HCT116 (cell line): ENCODE measurements around the gene STPG2. TPM values are rescaled to one million over a fixed set of nuclear protein-coding genes. Genes with fewer than 3 reads are reported as not detected.

Experiments used
- ATAC-seq: fragments of 200-7000 bp; cut with Tn5 transposase; 2 replicates; pipeline ENCODE4 v1.9.1; 2020; ENCODE audit warnings: mild to moderate bottlenecking, moderate library complexity
- BruUV-seq: library from RNA; stranded (reverse); fragments of 400-500 nt; replicated peaks from 2 replicates; lab custom pipeline; 2021; lab: Mats Ljungman, UMichigan
- CTCF ChIA-PET: fragments of 300-600 bp; sonication (Branson Sonifier 250); formaldehyde crosslinking; loops from one replicate; lab custom pipeline; 2021; ENCODE audit warnings: antibody characterized with exemption; lab: Charles Lee
- POLR2A ChIA-PET: fragments of 300-600, 350-600 bp; sonication (Branson Sonifier 250); formaldehyde crosslinking; loops from one replicate; lab custom pipeline; 2021; ENCODE audit warnings: antibody characterized with exemption; lab: Charles Lee
- RAD21 ChIA-PET, 2 experiments: fragments of 300-600 bp; sonication (Branson Sonifier 250); formaldehyde crosslinking; loops; one replicate each; lab custom pipeline; 2023; ENCODE audit warnings: low total read pairs in 2 of 2; ENCODE audit not compliant: uncharacterized antibody in 2 of 2, unreplicated experiment in 2 of 2, low non-redundant PET in 1 of 2; lab: Charles Lee
- DNase-seq: peaks from one replicate; pipeline ENCODE4 v3.0.0-alpha.2; 2010; ENCODE audit warnings: low read depth, low spot score
- H2AFZ ChIP-seq: fragments of 200-600 bp; shearing (Covaris generic), sonication (generic); 2 replicates; pipeline ENCODE4 v1.6.1; 2017; ENCODE audit warnings: low read depth, mixed run types, mixed read lengths, antibody characterized with exemption, low read length; ENCODE audit not compliant: poor library complexity, severe bottlenecking
- H3K27ac ChIP-seq: 2 replicates; pipeline ENCODE4 v1.5.1; 2012; ENCODE audit warnings: low read depth, low read length
- H3K27me3 ChIP-seq: fragments of 200-600 bp; sonication (generic); 2 replicates; pipeline ENCODE4 v1.6.1; 2016; ENCODE audit warnings: mixed run types, low read length, mixed read lengths; ENCODE audit not compliant: insufficient read depth
- H3K36me3 ChIP-seq, 2 experiments: fragments of 200-500 bp in 1 of 2; fragments of 200-600 bp in 1 of 2; sonication (Bioruptor generic) in 1 of 2; sonication (generic) in 1 of 2; 2 replicates each; pipeline versions ENCODE4 v1.5.1 to v1.6.1; 2014 to 2016; ENCODE audit warnings: low read length in 2 of 2, inconsistent platforms in 1 of 2, mixed read lengths in 1 of 2, mixed run types in 1 of 2; ENCODE audit not compliant: insufficient read depth in 2 of 2, control insufficient read depth in 1 of 2
- H3K4me1 ChIP-seq, 2 experiments: fragments of 200-600 bp in 1 of 2; sonication (generic) in 1 of 2; 2 replicates each; pipeline versions ENCODE4 v1.5.1 to v1.6.1; 2012 to 2017; ENCODE audit warnings: low read length in 2 of 2, inconsistent platforms in 1 of 2, mild to moderate bottlenecking in 1 of 2, mixed read lengths in 1 of 2, mixed run types in 1 of 2, moderate library complexity in 1 of 2; ENCODE audit not compliant: insufficient read depth in 2 of 2, control insufficient read depth in 1 of 2
- H3K4me2 ChIP-seq: fragments of 200-600 bp; sonication (generic); 2 replicates; pipeline ENCODE4 v1.6.1; 2017; ENCODE audit warnings: mixed run types, low read length, mixed read lengths
- H3K4me3 ChIP-seq, 2 experiments: fragments of 200-600 bp in 1 of 2; sonication (generic) in 1 of 2; replicated peaks in 1 of 2; 2 replicates each; pipeline ENCODE4 v1.5.1; 2011 to 2016; ENCODE audit warnings: low read length in 2 of 2, control low read depth in 1 of 2, low read depth in 1 of 2, mild to moderate bottlenecking in 1 of 2, mixed read lengths in 1 of 2, mixed run types in 1 of 2
- H3K79me2 ChIP-seq: fragments of 200-600 bp; sonication (generic); 2 replicates; pipeline ENCODE4 v1.6.1; 2017; ENCODE audit warnings: mild to moderate bottlenecking, mixed run types, low read length, moderate library complexity, mixed read lengths; ENCODE audit not compliant: insufficient read depth
- H3K9ac ChIP-seq: fragments of 200-600 bp; sonication (generic); 2 replicates; pipeline ENCODE4 v1.6.1; 2016; ENCODE audit warnings: low read length, mixed read lengths
- H3K9me2 ChIP-seq: fragments of 200-600 bp; sonication (generic), shearing (Covaris generic); 2 replicates; pipeline ENCODE4 v1.6.1; 2017; ENCODE audit warnings: mixed run types, mild to moderate bottlenecking, moderate library complexity; ENCODE audit not compliant: insufficient read depth
- H3K9me3 ChIP-seq, 2 experiments: fragments of 200-500 bp in 1 of 2; fragments of 200-600 bp in 1 of 2; sonication (Bioruptor generic) in 1 of 2; sonication (generic) in 1 of 2; 2 replicates each; pipeline ENCODE4 v1.6.1; 2014 to 2017; ENCODE audit warnings: low read length in 2 of 2, mixed read lengths in 2 of 2, inconsistent platforms in 1 of 2, low read depth in 1 of 2, mild to moderate bottlenecking in 1 of 2, mixed run types in 1 of 2, moderate library complexity in 1 of 2; ENCODE audit not compliant: control insufficient read depth in 1 of 2, insufficient read depth in 1 of 2
- H4K20me1 ChIP-seq: fragments of 200-600 bp; sonication (generic), shearing (Covaris generic); 2 replicates; pipeline ENCODE4 v1.6.1; 2017; ENCODE audit warnings: mixed run types, mild to moderate bottlenecking, moderate library complexity; ENCODE audit not compliant: insufficient read depth
- CBX3 ChIP-seq: IDR thresholded peaks from 2 replicates; pipeline ENCODE4 v1.6.1; 2012; ENCODE audit warnings: low read depth
- CEBPB ChIP-seq: IDR thresholded peaks from 2 replicates; pipeline ENCODE4 v1.6.1; 2012; ENCODE audit warnings: low read depth
- EZH2 ChIP-seq: fragments of 200-600 bp; sonication (generic); IDR thresholded peaks from 2 replicates; pipeline ENCODE4 v1.6.1; 2017; ENCODE audit warnings: antibody characterized with exemption, mixed run types
- EZH2phosphoT487 ChIP-seq: fragments of 200-600 bp; IDR thresholded peaks from 2 replicates; pipeline ENCODE4 v1.6.1; 2018; ENCODE audit warnings: antibody characterized with exemption, borderline replicate concordance
- JUND ChIP-seq: IDR thresholded peaks from 2 replicates; pipeline ENCODE4 v1.6.1; 2012
- POLR2A ChIP-seq: IDR thresholded peaks from 2 replicates; pipeline ENCODE4 v1.7.0; 2011; ENCODE audit warnings: borderline replicate concordance; ENCODE audit not compliant: insufficient read depth, insufficient read length; ENCODE audit errors: extremely low read depth
- POLR2AphosphoS5 ChIP-seq: IDR thresholded peaks from 2 replicates; pipeline ENCODE4 v1.6.1; 2011; ENCODE audit warnings: mild to moderate bottlenecking, low read depth, low read length, moderate library complexity
- RAD21 ChIP-seq: IDR thresholded peaks from 2 replicates; pipeline ENCODE4 v1.6.1; 2012; ENCODE audit warnings: low read depth, mild to moderate bottlenecking
- SIN3A ChIP-seq: IDR thresholded peaks from 2 replicates; pipeline ENCODE4 v1.6.1; 2012; ENCODE audit warnings: low read depth
- ZNF274 ChIP-seq: fragments of 200-500 bp; sonication (Bioruptor generic); IDR thresholded peaks from 2 replicates; pipeline ENCODE4 v1.6.1; 2014; ENCODE audit warnings: mild to moderate bottlenecking, low read depth, low read length, inconsistent platforms
- intact Hi-C: fragments of 100-400 bp; cut with micrococcal nuclease; formaldehyde crosslinking; loops from 2 replicates; pipeline ENCODE4 v1.10.0; 2022
- total RNA-seq: library from RNA; stranded (reverse); gene quantifications from one replicate; pipeline ENCODE4 v1.2.1, GENCODE V29; 2021; ENCODE audit not compliant: unreplicated experiment
- TF ChIP-seq, protein P1 (sequence below): IDR thresholded peaks from 2 replicates; pipeline ENCODE4 v1.6.1; 2012
- TF ChIP-seq, protein P2 (sequence below): IDR thresholded peaks from 2 replicates; pipeline ENCODE4 v1.6.1; 2012; ENCODE audit warnings: low read depth
- TF ChIP-seq, protein P3 (sequence below), 3 experiments: fragments of 200-600 bp in 1 of 3; sonication (generic) in 1 of 3; IDR thresholded peaks in 2 of 3; conservative IDR thresholded peaks in 1 of 3; 2 replicates each; pipeline ENCODE4 v1.5.1; 2012 to 2017; ENCODE audit warnings: low read depth in 2 of 3, low read length in 2 of 3, antibody characterized with exemption in 1 of 3, borderline replicate concordance in 1 of 3, control low read depth in 1 of 3, mild to moderate bottlenecking in 1 of 3, mixed read lengths in 1 of 3, mixed run types in 1 of 3, moderate library complexity in 1 of 3; ENCODE audit not compliant: insufficient read depth in 1 of 3
- TF ChIP-seq, protein P4 (sequence below): IDR thresholded peaks from 2 replicates; pipeline ENCODE4 v1.6.1; 2011; ENCODE audit warnings: mild to moderate bottlenecking, low read length, moderate library complexity; ENCODE audit not compliant: insufficient replicate concordance; ENCODE audit errors: extremely low read depth

Gene STPG2
- total RNA-seq, 1 experiment from 2014 or later, result not detected

GRCh38 chr4:97851115-97851514 is 292.2 kb downstream of the STPG2 start:
- no peaks in the 10 kb centered on the region for H3K27me3 ChIP-seq
- no peak overlapping the region for H3K4me3 ChIP-seq
- H3K79me2 ChIP-seq, result no peaks in the 10 kb centered on the region
- H3K4me1 ChIP-seq, result no peaks in the 10 kb centered on the region
- no peak overlapping the region for H3K9ac ChIP-seq
- no peak for DNase-seq
- POLR2A ChIA-PET, result no interaction called here
- no peak overlapping the region for H3K4me2 ChIP-seq
- CTCF ChIA-PET, result no interaction called here
- TF ChIP-seq, protein P1, sequence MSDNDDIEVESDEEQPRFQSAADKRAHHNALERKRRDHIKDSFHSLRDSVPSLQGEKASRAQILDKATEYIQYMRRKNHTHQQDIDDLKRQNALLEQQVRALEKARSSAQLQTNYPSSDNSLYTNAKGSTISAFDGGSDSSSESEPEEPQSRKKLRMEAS, result no peak
- TF ChIP-seq, protein P2, sequence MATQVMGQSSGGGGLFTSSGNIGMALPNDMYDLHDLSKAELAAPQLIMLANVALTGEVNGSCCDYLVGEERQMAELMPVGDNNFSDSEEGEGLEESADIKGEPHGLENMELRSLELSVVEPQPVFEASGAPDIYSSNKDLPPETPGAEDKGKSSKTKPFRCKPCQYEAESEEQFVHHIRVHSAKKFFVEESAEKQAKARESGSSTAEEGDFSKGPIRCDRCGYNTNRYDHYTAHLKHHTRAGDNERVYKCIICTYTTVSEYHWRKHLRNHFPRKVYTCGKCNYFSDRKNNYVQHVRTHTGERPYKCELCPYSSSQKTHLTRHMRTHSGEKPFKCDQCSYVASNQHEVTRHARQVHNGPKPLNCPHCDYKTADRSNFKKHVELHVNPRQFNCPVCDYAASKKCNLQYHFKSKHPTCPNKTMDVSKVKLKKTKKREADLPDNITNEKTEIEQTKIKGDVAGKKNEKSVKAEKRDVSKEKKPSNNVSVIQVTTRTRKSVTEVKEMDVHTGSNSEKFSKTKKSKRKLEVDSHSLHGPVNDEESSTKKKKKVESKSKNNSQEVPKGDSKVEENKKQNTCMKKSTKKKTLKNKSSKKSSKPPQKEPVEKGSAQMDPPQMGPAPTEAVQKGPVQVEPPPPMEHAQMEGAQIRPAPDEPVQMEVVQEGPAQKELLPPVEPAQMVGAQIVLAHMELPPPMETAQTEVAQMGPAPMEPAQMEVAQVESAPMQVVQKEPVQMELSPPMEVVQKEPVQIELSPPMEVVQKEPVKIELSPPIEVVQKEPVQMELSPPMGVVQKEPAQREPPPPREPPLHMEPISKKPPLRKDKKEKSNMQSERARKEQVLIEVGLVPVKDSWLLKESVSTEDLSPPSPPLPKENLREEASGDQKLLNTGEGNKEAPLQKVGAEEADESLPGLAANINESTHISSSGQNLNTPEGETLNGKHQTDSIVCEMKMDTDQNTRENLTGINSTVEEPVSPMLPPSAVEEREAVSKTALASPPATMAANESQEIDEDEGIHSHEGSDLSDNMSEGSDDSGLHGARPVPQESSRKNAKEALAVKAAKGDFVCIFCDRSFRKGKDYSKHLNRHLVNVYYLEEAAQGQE, result no peak
- TF ChIP-seq, protein P3, sequence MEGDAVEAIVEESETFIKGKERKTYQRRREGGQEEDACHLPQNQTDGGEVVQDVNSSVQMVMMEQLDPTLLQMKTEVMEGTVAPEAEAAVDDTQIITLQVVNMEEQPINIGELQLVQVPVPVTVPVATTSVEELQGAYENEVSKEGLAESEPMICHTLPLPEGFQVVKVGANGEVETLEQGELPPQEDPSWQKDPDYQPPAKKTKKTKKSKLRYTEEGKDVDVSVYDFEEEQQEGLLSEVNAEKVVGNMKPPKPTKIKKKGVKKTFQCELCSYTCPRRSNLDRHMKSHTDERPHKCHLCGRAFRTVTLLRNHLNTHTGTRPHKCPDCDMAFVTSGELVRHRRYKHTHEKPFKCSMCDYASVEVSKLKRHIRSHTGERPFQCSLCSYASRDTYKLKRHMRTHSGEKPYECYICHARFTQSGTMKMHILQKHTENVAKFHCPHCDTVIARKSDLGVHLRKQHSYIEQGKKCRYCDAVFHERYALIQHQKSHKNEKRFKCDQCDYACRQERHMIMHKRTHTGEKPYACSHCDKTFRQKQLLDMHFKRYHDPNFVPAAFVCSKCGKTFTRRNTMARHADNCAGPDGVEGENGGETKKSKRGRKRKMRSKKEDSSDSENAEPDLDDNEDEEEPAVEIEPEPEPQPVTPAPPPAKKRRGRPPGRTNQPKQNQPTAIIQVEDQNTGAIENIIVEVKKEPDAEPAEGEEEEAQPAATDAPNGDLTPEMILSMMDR (IDR thresholded peaks at IDR 0.05 in 2 of 3, conservative IDR thresholded peaks at IDR 0.05 in 1 of 3; ENCODE audit: borderline replicate concordance in 1 of 3, insufficient read depth in 1 of 3, low read depth in 2 of 3, low read length in 2 of 3), result no peak
- TF ChIP-seq JUND (no peak), EZH2 (no peak), POLR2AphosphoS5 (no peak), SIN3A (no peak), CEBPB (no peak), POLR2A (no peak), EZH2phosphoT487 (no peak), CBX3 (no peak), RAD21 (no peak), ZNF274 (no peak)
- TF ChIP-seq, protein P4, sequence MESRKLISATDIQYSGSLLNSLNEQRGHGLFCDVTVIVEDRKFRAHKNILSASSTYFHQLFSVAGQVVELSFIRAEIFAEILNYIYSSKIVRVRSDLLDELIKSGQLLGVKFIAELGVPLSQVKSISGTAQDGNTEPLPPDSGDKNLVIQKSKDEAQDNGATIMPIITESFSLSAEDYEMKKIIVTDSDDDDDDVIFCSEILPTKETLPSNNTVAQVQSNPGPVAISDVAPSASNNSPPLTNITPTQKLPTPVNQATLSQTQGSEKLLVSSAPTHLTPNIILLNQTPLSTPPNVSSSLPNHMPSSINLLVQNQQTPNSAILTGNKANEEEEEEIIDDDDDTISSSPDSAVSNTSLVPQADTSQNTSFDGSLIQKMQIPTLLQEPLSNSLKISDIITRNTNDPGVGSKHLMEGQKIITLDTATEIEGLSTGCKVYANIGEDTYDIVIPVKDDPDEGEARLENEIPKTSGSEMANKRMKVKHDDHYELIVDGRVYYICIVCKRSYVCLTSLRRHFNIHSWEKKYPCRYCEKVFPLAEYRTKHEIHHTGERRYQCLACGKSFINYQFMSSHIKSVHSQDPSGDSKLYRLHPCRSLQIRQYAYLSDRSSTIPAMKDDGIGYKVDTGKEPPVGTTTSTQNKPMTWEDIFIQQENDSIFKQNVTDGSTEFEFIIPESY, result no peak
- TF ChIP-seq, all 23 proteins: peak for 0
- H3K27ac ChIP-seq, result no peak overlapping the region
- H3K36me3 ChIP-seq, result no peaks in the 10 kb centered on the region
- BruUV-seq, result no TSS peak
- H3K9me3 ChIP-seq, result no peaks in the 10 kb centered on the region
- RAD21 ChIA-PET, result no interaction called here
- no peaks in the 10 kb centered on the region for H4K20me1 ChIP-seq
- no peaks in the 10 kb centered on the region for H3K9me2 ChIP-seq
- intact Hi-C loops, result no loop called here
- H2AFZ ChIP-seq, result no peak overlapping the region
- ATAC-seq, result no peak
